Fibroblast of lung (primary cell): ENCODE data around the gene KRT80.

ENCODE experiments used
- CTCF ChIP-seq, 2 donors: IDR thresholded peaks in 1 of 2; conservative IDR thresholded peaks in 1 of 2; 1 replicate in 1 of 2; 2 replicates in 1 of 2; pipeline ENCODE4 v1.5.1; 2011 to 2012; ENCODE audit warnings: low read length in 2 of 2, control low read depth in 1 of 2, inconsistent platforms in 1 of 2, low read depth in 1 of 2, mild to moderate bottlenecking in 1 of 2
- EZH2 ChIP-seq: IDR thresholded peaks from 2 replicates; pipeline ENCODE4 v1.5.1; 2012; ENCODE audit warnings: low read length, control low read depth, mild to moderate bottlenecking; ENCODE audit errors: missing control alignments

- TF ChIP-seq CTCF (conservative IDR thresholded peaks at IDR 0.05 in 1 of 2, IDR thresholded peaks at IDR 0.05 in 1 of 2; ENCODE audit: low read depth in 1 of 2, low read length in 2 of 2) (no peak), EZH2 (no peak)
Measured at GRCh38 chr12:52147367-52147963, 44.3 kb downstream of the KRT80 start.
